ENCODE measurements around the gene RSRC1. TPM values are rescaled to one million over a fixed set of nuclear protein-coding genes. Genes with fewer than 3 reads are reported as not detected.
A peak's percentile ranks its signal among the peaks of the same experiment; 100 is the strongest.

The RSRC1 gene
- total and polyA plus RNA-seq, 7 donors = 14.9 to 60.7 (median 41.0) TPM

GRCh38 chr3:158098834-158099424 lies 11.0 kb upstream of the RSRC1 start:
- 8 to 11% methylated on average over 5 of the region's 5 CpGs for WGBS, 2 donors
- TF ChIP-seq CTCF (IDR thresholded peaks at IDR 0.05) (no peak), POLR2AphosphoS5 (IDR thresholded peaks at IDR 0.05) (no peak), POLR2A (IDR thresholded peaks at IDR 0.05) (no peak), EP300 (IDR thresholded peaks at IDR 0.05) (no peak)

GRCh38 chr3:158100681-158101080 lies 9.2 kb upstream of the RSRC1 start:
- peaks cover 0 to 37% (median 30%) of the 10 kb centered on the region in 4 donors for H3K4me1 ChIP-seq
- H3K9me3 ChIP-seq = no peaks in the 10 kb centered on the region
- H3K36me3 ChIP-seq = no peaks in the 10 kb centered on the region
- DNase-seq = no peak
- no peak overlapping the region for H3K4me3 ChIP-seq
- intact Hi-C loops (cut with DNase I) = no loop called here
- TF ChIP-seq POLR2AphosphoS5 (IDR thresholded peaks at IDR 0.05) (no peak), POLR2A (IDR thresholded peaks at IDR 0.05) (no peak), EP300 (IDR thresholded peaks at IDR 0.05) (no peak), CTCF (IDR thresholded peaks at IDR 0.05) (no peak)
- peaks cover 90 to 100% (median 100%) of the 10 kb centered on the region in 3 donors for H3K27me3 ChIP-seq
- WGBS, 2 donors = 16 to 18% methylated on average over 2 of the region's 2 CpGs
- no peak overlapping the region for H3K27ac ChIP-seq

More at GRCh38 chr3:158098834-158099424, 11.0 kb upstream of the RSRC1 start:
- H3K27me3 ChIP-seq = peaks cover 93 to 100% (median 100%) of the 10 kb centered on the region in 3 donors
- H3K27ac ChIP-seq = no peak overlapping the region
- no peaks in the 10 kb centered on the region for H3K36me3 ChIP-seq
- no peaks in the 10 kb centered on the region for H3K9me3 ChIP-seq
- intact Hi-C loops (cut with DNase I) = no loop called here
- no peak overlapping the region for H3K4me3 ChIP-seq
- DNase-seq = no peak
- H3K4me1 ChIP-seq = peaks cover 0 to 37% (median 24%) of the 10 kb centered on the region in 4 donors

GRCh38 chr3:158101335-158102241 lies 8.3 kb upstream of the RSRC1 start:
- Histone ChIP-seq H3K36me3 (no peaks in the 10 kb centered on the region), H3K4me3 (no peak overlapping the region), H3K9me3 (no peaks in the 10 kb centered on the region), H3K27ac (no peak overlapping the region), H3K27me3 (peaks cover 90 to 100% (median 100%) of the 10 kb centered on the region in 3 donors), H3K4me1 (peaks cover 0 to 46% (median 38%) of the 10 kb centered on the region in 4 donors)
- WGBS, 2 donors = 25 to 30% methylated on average over 14 of the region's 14 CpGs
- DNase-seq = no peak
- TF ChIP-seq POLR2A (IDR thresholded peaks at IDR 0.05) (no peak), CTCF (IDR thresholded peaks at IDR 0.05) (no peak), POLR2AphosphoS5 (IDR thresholded peaks at IDR 0.05) (peak in 2 of 4 donors; percentile 32 to 56), EP300 (IDR thresholded peaks at IDR 0.05) (no peak)
- intact Hi-C loops (cut with DNase I) = no loop called here

- peaks cover 0 to 51% (median 42%) of the 10 kb centered on the region in 4 donors for H3K4me1 ChIP-seq
- intact Hi-C loops (cut with DNase I) = no loop called here
- TF ChIP-seq CTCF (IDR thresholded peaks at IDR 0.05) = no peak
- no peak for TF ChIP-seq POLR2A (IDR thresholded peaks at IDR 0.05)
- TF ChIP-seq POLR2AphosphoS5 (IDR thresholded peaks at IDR 0.05) = no peak
- no peak for TF ChIP-seq EP300 (IDR thresholded peaks at IDR 0.05)
Observed at GRCh38 chr3:158102242-158103080, 7.4 kb upstream of the RSRC1 start.

More at GRCh38 chr3:158102242-158103080, 7.4 kb upstream of the RSRC1 start:
- Histone ChIP-seq H3K36me3 (no peaks in the 10 kb centered on the region), H3K9me3 (no peaks in the 10 kb centered on the region), H3K4me3 (no peak overlapping the region), H3K27ac (no peak overlapping the region), H3K27me3 (peaks cover 92 to 100% (median 100%) of the 10 kb centered on the region in 3 donors)
- 8 to 12% methylated on average over 28 of the region's 28 CpGs for WGBS, 2 donors
- no peak for DNase-seq

Data from sigmoid colon (tissue), 7 donors.